Type B pancreatic cell (in vitro differentiated cells): Measurements from ENCODE around the gene STX8. TPM values are rescaled to one million over a fixed set of nuclear protein-coding genes. Genes with fewer than 3 reads are reported as not detected.
A peak's percentile ranks its signal among the peaks of the same experiment; 100 is the strongest.
"Not testable (repeated sequence)": the region's sequence is repeated elsewhere in the genome, so short reads cannot be mapped to it uniquely, and the experiment has no call there.

Experiments used
- DNase-seq: peaks from one replicate; pipeline ENCODE4 v3.0.0; 2021; ENCODE audit warnings: mixed read lengths; ENCODE audit not compliant: unreplicated experiment; ENCODE audit errors: extremely low spot score
- H3K27ac Mint-ChIP-seq: 2 replicates; pipeline ENCODE4 v1.8.0; 2021; ENCODE audit warnings: mild to moderate bottlenecking, mixed read lengths
- H3K27me3 Mint-ChIP-seq: 2 replicates; pipeline ENCODE4 v1.8.0; 2021; ENCODE audit warnings: mixed read lengths
- H3K36me3 Mint-ChIP-seq: 2 replicates; pipeline ENCODE4 v1.8.0; 2021; ENCODE audit warnings: mixed read lengths
- H3K4me1 Mint-ChIP-seq: one replicate; pipeline ENCODE4 v1.8.0; 2021; ENCODE audit warnings: mixed read lengths; ENCODE audit not compliant: unreplicated experiment
- H3K4me3 Mint-ChIP-seq: 2 replicates; pipeline ENCODE4 v1.8.0; 2021; ENCODE audit warnings: mild to moderate bottlenecking, mixed read lengths
- H3K9me3 Mint-ChIP-seq: 2 replicates; pipeline ENCODE4 v1.8.0; 2021; ENCODE audit warnings: mixed read lengths
- total RNA-seq: library from RNA; stranded (reverse); gene quantifications from 2 replicates; pipeline ENCODE4 v1.2.1, GENCODE V29; 2021; ENCODE audit warnings: low replicate concordance
- TF ChIP-seq, protein P1 (sequence below): fragments of 200-600 bp; sonication (generic); conservative IDR thresholded peaks from 2 replicates; pipeline ENCODE4 v1.5.0; 2021; ENCODE audit warnings: antibody characterized with exemption, mild to moderate bottlenecking

STX8 gene
- total RNA-seq, 1 donor from 2014 or later, result 59.3 TPM

DNA sequence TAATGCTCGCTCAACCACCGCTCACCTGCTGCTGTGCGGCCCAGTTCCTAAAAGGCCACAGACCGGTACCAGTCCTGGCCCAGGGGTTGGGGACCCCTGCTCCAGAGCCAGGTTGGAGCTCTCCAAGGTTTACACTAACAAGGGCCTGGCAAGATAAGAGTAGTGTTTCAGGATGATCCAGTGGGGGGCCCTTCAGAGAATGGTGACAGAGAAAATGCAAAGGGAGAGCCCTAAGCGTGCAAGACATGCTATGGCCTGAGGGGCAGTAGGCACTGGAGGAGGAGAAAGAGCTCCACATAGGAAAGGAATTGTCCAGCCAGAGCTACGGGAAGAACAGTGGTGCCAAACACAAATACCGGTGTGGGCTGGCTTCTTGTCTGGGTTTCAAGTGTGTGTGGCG is 233.4 kb downstream of the STX8 start:
- no peak for DNase-seq
- TF ChIP-seq, protein P1, sequence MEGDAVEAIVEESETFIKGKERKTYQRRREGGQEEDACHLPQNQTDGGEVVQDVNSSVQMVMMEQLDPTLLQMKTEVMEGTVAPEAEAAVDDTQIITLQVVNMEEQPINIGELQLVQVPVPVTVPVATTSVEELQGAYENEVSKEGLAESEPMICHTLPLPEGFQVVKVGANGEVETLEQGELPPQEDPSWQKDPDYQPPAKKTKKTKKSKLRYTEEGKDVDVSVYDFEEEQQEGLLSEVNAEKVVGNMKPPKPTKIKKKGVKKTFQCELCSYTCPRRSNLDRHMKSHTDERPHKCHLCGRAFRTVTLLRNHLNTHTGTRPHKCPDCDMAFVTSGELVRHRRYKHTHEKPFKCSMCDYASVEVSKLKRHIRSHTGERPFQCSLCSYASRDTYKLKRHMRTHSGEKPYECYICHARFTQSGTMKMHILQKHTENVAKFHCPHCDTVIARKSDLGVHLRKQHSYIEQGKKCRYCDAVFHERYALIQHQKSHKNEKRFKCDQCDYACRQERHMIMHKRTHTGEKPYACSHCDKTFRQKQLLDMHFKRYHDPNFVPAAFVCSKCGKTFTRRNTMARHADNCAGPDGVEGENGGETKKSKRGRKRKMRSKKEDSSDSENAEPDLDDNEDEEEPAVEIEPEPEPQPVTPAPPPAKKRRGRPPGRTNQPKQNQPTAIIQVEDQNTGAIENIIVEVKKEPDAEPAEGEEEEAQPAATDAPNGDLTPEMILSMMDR, result no peak
- no peaks in the 10 kb centered on the region for H3K36me3 Mint-ChIP-seq
- no peak overlapping the region for H3K4me3 Mint-ChIP-seq
- no peaks in the 10 kb centered on the region for H3K9me3 Mint-ChIP-seq
- no peak overlapping the region for H3K27ac Mint-ChIP-seq
- H3K27me3 Mint-ChIP-seq, result no peaks in the 10 kb centered on the region
- H3K4me1 Mint-ChIP-seq, result peaks cover 24% of the 10 kb centered on the region

DNA sequence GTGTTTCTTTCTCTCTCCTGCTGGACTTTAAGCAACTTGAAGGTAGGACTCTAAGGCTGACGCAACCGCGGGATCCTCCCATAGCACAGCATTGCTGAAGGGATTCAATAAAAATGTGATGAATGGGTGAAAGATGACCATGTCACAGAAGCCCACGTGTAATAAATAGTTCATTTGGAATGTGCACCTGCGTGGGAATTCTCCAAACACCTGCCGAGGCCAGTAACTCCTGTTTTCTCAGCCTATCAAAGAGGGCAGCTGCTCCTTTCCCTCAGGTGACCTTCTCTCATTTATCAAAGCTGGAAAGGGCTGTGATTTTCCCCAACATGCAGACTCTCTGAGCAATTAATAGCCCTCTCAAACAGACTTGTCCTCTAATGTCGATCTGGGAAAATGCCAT is 235.7 kb downstream of the STX8 start:
- no peak overlapping the region for H3K4me3 Mint-ChIP-seq
- H3K4me1 Mint-ChIP-seq, result peaks cover 24% of the 10 kb centered on the region
- H3K27me3 Mint-ChIP-seq, result no peaks in the 10 kb centered on the region
- TF ChIP-seq, protein P1, result no peak
- H3K36me3 Mint-ChIP-seq, result peaks cover 4% of the 10 kb centered on the region
- H3K27ac Mint-ChIP-seq, result peak overlapping the region; percentile 65
- H3K9me3 Mint-ChIP-seq, result peaks cover 4% of the 10 kb centered on the region
- no peak for DNase-seq

DNA sequence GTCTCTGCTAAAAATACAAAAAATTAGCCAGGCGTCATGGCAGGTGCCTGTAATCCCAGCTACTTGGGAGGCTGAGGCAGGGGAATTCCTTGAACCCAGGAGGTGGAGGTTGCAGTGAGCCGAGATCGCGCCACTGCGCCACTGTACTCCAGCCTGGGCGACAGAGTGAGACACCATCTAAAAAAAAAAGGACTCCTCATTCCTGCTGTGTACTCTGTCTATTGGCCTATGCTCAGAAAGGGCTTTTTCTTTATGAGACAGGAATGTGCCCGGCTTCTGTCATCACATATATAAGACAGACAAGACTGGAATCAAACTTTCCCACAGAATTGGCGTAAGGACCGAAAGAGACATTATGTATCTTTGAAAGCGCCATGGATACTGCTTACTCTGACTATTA is 236.1 kb downstream of the STX8 start:
- not testable (repeated sequence) for H3K36me3 Mint-ChIP-seq, H3K4me3 Mint-ChIP-seq, DNase-seq, H3K9me3 Mint-ChIP-seq, H3K27me3 Mint-ChIP-seq
- Mint-ChIP-seq H3K4me1 (peaks cover 24% of the 10 kb centered on the region), H3K27ac (peak overlapping the region; percentile 65)

DNA sequence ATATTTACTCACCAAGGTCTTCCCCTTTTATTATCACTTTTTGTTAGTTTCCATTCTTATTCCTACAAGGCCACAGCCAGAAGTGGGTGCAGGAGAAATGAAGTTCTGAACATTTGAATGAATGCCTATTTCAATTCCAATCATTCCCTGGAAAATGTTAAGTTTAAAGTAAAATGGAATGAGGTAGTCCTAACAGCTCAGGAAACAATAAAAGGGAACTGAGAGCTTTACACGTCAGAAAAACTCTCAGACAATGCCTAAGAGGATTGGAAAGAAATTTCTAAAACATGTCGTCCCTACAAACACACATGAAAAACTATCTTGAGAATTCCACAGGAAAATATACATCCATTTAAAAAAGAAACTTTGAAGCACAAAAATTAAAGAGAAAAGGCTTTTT is 238.8 kb downstream of the STX8 start:
- H3K27me3 Mint-ChIP-seq, result no peaks in the 10 kb centered on the region
- peaks cover 8% of the 10 kb centered on the region for H3K36me3 Mint-ChIP-seq
- TF ChIP-seq, protein P1, result no peak
- H3K27ac Mint-ChIP-seq, result no peak overlapping the region
- H3K9me3 Mint-ChIP-seq, result peaks cover 11% of the 10 kb centered on the region
- H3K4me1 Mint-ChIP-seq, result peaks cover 12% of the 10 kb centered on the region
- H3K4me3 Mint-ChIP-seq, result no peak overlapping the region
- no peak for DNase-seq

DNA sequence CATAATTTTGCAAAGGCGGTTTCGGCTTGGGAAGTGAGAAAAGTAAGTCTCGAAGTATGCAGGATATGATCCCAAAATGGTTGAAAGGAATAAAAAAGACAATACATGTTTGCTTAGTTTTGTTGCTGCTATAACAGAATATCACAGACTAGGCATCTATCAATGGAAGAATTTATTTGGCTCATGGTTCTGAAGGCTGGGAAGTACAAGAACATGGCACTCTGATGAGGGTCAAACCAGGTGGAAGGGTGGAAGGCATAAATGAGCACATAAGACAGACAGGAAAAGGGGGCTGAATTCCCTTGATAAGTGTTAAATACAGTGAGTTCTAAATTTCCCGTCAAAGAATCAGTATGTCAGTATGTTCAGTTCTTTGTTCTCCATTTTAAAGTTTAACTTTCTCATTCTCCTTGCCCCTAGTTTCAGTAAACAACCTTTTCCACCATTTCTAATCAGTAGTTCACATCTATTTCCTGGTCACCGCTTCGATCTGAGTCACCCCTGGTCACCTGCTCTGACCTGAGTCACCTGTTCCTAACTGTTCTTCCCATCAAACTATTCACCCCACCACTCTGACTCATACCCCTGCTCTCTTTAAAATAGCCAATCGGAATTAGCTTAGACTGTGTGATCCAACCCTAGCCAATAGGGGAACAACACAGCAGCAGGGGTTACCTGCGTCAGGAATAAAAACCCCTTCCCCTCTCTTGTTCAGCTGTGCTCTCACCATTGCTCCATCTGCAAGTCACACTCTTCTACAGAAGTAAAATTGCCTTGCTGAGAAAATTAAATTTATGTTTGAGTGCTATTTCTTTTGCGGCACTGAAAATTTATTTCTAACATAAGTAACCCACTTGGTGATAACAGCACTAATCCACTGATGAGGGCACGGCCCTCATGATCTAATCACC is 240.8 kb downstream of the STX8 start:
- Mint-ChIP-seq H3K4me3 (no peak overlapping the region), H3K9me3 (peaks cover 11% of the 10 kb centered on the region), H3K27ac (no peak overlapping the region), H3K36me3 (peaks cover 8% of the 10 kb centered on the region), H3K4me1 (peaks cover 13% of the 10 kb centered on the region), H3K27me3 (no peaks in the 10 kb centered on the region)
- TF ChIP-seq, protein P1, result no peak
- no peak for DNase-seq

DNA sequence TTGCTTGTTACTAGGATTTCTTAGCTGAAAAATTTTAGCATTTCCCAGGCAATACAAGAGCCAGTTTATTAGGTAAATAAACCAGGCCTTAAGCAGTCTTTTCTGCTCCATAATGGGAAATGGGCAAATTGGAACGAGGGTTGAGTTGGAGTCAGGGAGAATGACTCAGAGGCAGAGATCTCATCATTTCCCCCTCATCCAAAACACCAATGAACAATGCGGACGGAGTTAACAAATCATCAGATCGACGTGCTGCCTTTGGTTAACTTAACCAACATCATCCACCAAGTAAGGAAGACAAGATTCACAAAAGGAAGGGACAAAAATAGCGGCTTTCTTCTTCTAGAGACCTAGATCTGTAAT is 243.5 kb downstream of the STX8 start:
- peaks cover 11% of the 10 kb centered on the region for H3K4me1 Mint-ChIP-seq
- H3K9me3 Mint-ChIP-seq, result peaks cover 11% of the 10 kb centered on the region
- H3K4me3 Mint-ChIP-seq, result no peak overlapping the region
- TF ChIP-seq, protein P1, result no peak
- no peak overlapping the region for H3K27ac Mint-ChIP-seq
- H3K27me3 Mint-ChIP-seq, result no peaks in the 10 kb centered on the region
- no peak for DNase-seq
- peaks cover 8% of the 10 kb centered on the region for H3K36me3 Mint-ChIP-seq
